Middle frontal gyrus (tissue), 1 donor: ENCODE results near the gene ASGR2.
"Not testable (repeated sequence)": the region's sequence is repeated elsewhere in the genome, so short reads cannot be mapped to it uniquely, and the experiment has no call there.

Experiments
- DNase-seq: peaks from one replicate; pipeline ENCODE4 v3.0.0-alpha.2; 2015; ENCODE audit warnings: low spot score; ENCODE audit errors: extremely low spot score

ASGR2 gene

DNA sequence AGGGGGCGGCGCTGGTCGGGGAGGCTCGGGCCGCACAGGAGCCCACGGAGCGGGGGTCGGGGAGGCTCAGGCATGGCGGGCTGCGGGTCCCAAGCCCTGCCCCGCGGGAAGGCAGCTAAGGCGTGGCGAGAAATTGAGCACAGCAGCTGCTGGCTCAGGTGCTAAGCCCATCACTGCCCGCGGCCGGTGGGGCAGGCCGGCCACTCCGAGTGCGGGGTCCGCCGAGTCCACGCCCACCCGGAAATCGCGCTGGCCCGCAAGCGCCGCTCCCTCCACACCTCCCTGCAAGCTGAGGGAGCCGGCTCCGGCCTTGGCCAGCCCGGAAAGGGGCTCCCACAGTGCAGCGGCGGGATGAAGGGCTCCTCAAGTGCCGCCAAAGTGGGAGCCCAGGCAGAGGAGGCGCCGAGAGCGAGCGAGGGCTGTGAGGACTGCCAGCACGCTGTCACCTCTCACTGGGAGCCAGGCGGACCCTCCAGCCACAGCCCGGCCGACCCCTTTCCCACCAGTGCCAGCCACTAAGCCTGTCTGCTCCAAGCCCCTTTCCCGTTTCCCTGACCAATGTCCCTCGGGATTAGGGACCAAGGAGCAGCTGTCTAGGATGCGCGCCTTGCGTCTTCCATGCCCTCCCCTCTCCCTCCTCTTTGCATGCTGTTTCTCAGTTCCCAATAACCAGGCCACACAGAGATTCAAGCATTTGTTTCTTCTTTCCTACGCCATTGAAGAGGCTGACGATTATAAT lies 13.8 kb downstream of the ASGR2 start:
- not testable (repeated sequence) for DNase-seq

DNA sequence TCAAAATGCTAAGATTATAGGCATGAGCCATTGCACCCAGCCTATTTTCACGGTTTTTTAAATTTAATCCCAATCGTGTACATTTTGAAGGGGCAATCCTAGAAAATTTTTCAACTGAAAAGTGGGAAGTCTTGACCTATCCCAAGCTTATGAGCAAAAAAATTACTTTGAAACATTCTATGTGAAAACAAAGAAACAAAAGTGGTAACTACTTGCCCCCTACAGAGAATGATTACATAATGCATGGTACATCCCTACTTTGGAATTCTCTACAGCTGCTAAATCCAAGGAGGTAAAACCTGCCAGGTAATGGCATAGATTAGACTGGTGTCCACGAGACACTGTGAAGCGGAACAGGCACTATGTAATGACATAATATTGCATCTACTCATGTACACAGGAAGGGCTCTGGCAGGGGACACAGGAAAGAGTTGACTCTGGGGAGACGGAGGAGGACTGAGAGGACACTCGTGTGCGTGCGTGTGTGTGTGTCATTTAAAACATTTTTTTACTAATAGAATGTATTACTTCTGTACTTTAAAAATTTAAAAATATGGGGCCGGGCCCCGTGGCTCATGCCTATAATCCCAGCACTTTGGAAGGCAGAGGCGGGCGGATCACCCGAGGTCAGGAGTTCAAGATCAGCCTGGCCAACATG lies 15.7 kb downstream of the ASGR2 start:
- DNase-seq: no peak

DNA sequence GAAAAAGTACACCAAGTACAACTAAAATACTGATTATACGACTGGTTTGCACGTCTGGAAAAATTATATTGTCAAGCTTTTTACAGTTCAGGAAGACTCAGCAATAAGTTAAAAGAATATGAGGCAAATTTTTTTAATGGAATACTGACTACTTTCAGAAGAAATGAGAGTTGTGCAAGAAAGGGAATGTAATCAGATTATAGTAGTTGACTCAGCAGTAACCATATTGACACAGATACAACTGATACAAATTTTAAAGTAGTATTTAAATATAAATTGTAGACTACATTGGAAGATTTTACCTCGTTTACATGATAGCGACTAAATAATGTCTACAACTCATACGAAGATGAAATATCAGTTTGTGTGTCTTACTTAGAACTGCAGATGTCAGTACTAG lies 16.7 kb downstream of the ASGR2 start:
- DNase-seq: no peak

DNA sequence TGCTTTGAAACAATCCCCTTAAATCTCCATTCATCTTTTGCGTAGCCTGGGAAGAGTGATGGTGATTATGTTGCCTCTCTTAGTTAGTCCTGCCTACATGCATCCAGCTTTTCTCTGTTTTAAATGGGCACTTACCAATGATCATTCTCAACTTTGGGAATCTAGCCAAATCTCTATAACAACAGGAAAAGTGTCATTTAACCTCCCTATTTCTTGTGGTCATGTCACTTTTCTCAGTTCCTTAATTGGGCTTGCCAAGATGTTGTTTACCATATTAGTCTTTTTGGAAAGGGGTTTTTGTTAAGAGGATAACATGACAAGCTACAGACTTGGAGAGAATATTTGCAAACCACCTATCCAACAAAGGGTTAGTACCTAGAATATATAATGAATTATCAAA lies 19.0 kb downstream of the ASGR2 start:
- DNase-seq: no peak

DNA sequence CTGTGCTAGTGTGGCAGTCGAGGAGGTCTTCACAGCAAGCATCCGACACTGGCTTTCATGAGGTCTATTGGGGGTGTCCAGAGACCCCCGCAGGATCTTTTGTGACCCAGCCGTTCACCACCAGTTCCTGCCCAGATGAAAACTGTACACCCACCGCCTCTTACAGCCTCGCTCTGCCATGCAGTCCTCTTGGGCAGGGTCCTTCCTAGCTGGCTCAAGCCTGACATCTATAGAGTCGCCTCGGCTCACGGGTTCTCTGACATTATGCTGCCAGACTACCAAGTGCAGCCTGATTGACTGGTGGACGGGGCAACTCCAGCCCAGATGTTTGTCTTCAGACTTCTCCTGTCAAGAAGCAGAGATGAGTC lies 20.0 kb downstream of the ASGR2 start:
- DNase-seq: no peak

DNA sequence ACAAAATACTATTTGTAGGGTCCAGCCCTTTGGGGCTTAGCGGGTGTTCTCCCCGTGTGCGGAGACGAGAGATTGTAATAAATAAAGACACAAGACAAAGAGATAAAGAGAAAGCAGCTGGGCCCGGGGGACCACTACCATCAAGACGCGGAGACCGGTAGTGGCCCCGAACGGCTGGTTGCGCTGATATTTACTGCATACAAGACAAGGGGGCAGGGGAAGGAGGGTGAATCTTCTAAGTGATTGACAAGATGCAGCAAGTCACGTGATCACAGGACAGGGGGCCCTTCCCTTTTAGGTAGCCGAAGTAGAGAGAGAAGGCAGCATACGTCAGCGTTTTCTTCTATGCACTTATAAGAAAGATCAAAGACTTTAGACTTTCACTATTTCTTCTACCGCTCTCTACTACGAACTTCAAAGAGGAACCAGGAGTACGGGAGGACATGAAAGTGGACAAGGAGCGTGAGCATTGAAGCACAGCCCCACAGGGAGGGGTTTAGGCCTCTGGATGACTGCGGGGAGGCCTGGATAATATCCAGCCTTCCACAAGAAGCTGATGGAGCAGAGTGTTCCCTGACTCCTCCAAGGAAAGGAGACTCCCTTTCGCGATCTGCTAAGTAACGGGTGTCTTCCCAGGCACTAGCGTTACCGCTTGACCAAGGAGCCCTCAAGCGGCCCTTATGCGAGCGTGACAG lies 23.2 kb downstream of the ASGR2 start:
- not testable (repeated sequence) for DNase-seq

DNA sequence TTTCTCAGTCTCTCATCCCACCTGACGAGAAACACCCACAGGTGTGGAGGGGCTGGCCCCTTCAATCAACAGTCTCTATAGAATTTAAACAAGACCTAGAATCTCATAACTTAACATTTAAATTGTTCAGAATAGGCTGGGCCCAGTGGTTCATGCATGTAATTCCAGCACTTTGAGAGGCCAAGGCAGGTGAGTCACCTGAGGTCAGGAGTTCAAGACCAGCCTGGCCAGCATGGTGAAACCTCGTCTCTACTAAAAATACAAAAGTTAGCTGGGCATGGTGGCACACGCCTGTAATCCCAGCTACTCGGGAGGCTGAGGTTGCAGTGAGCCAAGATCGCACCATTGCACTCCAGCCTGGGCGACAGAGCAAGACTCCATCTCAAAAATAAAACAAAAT lies 25.1 kb downstream of the ASGR2 start:
- DNase-seq: not testable (repeated sequence)

DNA sequence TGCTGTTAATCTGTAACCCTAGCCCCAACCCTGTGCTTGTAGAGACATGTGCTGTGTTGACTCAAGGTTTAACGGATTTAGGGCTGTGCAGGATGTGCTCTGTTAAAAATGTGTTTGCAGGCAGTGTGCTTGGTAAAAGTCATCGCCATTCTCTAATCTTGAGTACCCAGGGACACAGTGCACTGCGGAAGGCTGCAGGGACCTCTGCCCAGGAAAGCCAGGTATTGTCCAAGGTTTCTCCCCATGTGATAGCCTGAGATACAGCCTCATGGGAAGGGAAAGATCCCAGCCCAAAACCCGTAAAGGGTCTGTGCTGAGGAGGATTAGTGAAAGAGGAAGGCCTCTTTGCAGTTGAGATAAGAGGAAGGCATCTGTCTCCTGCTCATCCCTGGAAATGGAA lies 26.2 kb downstream of the ASGR2 start:
- not testable (repeated sequence) for DNase-seq

DNA sequence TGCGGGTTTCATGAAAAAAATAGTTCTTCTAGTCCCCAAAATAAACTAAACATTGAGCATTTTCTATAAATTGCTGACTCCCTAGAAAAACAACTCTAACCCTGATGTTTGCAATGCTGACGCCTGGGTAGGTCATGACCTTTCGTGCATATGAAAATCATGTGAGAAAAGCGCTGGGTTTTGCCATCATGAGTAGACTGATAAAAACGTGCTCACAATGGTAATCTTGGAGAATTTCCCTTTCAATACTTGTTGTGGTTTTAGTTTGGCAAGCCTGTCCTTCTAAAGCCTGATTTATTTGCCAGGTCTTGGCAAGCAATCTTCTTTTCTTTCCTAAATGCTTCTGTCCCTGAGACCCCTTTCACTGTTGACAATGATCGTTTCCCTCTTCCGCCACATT lies 30.5 kb downstream of the ASGR2 start:
- DNase-seq: no peak

DNA sequence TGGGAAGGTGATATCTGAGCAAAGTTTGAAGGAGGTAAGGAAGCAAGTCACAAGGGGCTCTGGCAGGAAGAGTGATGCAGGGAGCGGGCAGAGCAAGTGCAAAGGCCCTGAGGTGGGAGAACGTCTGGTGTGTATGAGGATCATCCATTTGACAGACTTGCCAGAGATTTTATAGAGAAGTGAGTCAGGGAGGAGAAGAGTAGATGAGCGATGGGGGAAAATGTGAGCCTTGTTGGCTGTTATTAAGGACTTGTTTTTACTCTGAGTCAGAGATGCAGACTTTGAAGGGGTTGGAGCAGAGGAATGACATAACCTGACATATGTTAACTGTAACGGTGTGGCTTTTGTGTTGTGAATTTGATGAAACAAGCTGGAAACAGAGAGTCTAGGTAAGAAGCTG lies 31.0 kb downstream of the ASGR2 start:
- DNase-seq: no peak

DNA sequence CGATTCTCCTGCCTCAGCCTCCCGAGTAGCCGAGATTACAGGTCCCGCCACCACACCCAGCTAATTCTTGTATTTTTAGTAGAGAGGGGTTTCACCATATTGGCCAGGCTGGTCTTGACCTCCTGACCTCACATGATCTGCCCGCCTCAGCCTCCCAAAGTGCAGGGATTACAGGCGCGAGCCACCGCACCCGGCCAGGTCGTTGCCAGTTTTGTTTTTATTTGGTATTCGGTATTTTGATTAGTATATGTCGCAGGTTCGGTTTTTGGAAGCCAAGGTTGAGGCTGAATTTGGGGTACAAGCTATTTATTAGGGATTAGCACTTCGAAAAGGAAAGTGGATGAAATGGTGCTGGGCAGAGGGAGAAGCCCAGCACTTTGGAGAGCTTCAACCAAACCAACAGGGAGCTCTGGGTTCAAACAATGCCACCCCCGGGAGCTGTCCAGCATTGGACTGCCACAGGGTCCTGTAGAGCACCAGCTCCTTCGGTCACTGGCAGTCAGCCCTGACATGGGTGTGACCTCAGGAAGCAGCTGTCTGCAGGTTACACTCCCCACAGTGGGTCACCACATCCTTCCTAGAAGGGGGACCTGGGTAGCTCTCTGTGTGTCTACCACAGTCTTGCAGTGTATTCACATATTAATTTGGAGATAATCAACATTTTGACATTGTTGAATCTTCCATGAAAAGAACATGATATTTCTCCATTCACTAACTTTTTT lies 33.1 kb downstream of the ASGR2 start:
- no peak for DNase-seq

DNA sequence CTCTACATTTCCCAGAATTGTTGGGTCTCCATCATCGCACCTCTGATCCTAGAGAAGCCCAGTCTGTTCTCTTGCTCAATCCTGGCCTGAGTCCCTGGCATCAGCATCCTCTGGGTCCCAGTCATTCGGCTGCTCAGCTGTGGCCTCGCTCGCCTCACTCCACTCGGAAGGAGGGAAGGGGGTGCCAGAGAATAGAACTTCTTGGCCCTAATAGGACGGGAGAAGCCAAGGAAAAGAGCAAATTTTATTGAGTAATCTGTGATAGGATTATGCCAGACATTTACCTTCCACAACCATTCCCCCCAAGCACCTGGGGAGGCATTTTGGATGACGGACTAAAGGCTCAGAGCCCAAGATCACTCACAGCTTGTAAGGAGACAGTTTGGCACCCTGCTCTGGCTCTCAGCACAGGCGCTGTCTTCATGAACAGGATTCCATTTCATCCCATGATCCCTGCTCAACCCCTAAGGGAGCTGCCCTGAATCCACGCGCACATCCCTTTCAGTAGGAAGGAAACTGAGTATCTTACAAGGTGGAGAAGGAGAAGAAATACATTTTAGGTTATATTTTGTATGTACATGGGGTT lies 34.1 kb downstream of the ASGR2 start:
- no peak for DNase-seq

DNA sequence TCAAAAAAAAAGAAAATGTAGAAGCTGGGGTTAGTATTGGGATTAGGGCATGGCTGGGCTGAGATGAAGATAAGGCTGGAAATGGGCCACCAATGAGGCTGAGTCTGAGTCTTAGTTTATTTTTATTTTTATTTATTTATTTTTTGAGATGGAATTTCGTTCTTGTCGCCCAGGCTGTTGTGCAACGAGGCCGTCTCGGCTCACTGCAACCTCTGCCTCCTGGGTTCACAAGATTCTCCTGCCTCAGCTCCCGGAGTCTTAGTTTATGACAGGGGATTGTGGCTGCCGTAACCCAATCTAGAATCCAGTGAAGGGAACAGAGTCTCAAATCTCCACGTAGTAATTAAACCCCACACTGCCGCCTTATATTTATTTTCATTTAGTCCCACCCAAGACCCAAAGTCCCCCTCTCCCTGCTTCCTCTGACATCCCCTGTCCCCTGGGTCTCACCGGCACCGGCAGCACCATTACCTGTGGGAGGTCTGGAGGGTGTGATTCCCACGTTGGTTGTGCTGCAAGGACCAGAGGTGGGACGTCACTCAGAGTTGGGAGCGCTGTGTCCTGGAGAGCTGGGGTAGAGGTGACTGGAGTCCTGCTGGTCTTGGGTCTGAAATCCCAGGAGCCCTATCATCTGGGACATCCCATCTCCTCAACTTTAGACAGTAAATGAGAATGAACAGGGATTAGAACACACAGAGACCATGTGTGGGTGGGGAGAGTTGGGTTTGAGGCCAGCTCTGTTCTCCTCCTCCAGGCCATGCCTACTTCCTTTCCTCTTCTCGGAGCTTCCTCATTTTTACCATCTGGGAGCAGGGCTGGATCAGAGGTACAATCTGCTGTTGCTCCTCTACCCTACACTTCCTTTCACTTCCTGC lies 34.8 kb downstream of the ASGR2 start, which contains the start of gene CLEC10A:
CLEC10A (minus strand) TSS at position 671 of the 875 bp plus-strand sequence. CDS start 1,439 bp downstream, outside the sequence.
- no peak for DNase-seq

DNA sequence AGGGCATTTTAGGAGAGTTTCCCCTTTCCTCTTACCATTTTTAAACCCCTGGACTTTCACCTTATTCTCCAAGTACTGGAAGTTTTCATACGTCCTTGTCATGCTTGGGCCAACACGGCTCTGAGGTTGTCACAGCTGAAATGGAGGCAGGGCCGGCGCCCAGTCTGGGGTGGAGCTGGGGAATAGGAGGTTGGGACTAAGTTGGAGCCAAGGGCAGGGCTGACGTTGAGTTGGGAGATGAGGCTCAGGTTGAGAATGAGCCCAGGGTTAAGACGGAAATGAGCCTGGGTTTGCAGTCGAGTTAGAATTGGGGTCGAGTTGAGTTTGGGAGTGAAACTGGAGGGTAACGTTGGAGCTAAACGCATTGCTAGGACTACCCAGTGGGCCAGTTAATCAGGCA lies 35.9 kb downstream of the ASGR2 start:
- DNase-seq: no peak

DNA sequence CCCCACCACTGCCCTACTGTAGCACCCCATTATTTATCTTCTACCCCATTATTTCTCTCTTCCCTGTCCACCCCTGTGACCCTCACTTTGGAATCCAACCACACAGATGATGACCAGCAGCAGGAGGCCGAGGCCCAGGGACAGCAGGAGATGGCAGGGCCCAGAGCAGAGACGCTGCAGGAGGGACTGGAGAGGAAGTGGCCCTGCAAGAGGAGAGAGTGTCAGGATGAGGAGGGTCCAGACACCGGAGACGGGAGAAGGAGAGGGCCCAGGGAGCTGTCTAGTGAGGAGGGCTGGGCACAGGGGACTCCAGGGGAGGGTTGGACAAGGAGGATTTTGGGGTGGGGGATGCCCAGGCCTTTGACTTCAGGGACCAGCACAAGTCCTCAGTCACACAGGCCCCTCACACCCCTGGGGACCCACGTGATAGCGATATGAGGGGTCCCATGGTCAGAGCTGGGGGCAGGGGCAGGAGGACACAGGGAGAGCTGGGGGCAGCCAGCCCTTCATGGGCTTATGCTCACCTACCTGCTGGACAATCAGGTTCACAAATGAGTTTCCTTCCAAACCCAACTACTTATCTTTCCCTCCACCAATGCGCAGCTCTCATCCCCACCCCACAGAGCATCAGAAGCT lies 36.6 kb downstream of the ASGR2 start:
- DNase-seq: no peak

DNA sequence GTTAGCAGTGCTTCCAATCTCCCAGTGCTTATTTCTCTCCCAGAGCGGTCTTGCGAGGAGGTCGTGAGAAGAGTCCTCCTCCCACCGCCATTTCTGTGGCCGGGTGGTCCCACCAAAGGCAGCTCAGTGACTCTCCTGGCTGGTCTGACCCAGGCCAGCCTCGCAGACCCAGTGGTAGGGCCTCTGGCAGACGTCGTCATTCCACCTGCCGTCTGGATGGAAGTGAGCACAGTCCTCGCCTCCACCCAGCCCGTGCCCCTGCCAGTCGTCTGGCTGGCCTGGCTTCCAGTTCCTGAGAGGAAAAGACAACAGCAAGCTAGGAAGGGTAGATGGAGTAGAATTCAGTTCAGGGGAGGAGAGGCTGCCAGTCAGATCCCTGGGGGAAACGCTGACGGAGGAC lies 39.7 kb downstream of the ASGR2 start:
- no peak for DNase-seq

DNA sequence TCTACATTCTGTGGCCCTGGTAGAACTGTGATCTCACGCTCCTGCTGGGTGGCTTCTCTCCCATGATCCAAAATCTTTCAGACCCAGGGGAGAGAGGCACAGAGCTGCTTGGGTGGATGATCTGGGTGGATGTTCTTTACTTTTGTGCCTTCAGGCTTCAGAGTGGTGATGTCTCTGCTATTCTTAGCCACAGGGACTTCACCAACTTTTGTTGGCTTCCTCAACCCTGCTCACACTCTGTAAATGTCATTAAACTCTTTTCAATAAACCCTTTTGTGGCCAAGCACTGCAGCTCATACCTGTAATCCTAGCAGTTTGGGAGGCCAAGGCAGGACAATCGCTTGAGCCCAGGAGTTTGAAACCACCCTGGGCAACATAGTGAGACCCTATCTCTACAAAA lies 42.2 kb downstream of the ASGR2 start:
- no peak for DNase-seq

DNA sequence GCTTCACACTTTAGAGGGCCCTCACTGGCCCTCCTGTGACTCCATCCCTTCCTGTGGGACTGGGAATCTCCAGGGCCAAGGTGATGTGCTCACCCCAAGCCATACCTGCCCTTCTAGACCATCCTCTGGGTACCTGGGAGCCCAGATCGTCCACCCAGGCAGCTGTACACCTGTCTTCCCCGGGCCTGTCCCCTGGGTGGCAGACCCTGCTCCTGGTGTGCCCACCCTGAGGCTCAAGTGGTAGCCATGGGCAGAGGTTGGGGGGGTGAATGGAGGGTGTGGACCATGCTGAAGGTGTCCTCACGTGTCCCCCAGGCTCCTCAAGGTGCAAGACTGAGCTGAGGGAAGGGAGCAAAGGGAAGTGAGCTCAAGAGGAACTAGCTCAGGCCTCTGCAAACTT lies 43.9 kb downstream of the ASGR2 start:
- no peak for DNase-seq

DNA sequence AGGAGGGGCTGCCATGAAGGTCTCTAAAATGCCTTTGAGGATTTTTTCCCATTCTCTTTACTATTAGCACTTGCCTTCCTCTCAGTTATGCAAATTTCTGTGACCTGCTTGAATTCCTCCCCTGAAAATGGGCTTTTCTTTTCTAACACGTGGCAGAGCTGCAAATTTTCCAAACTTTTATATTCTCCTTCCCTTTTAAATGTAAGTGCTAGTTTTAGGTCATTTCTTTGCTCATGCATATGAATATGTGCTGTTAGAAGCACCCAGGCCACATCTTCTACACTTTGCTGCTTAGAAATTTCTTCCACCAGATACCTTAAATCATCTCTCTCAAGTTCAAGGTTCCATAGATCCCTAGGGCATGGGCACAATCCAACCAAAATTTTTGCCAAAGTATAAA lies 46.4 kb downstream of the ASGR2 start:
- DNase-seq: no peak

DNA sequence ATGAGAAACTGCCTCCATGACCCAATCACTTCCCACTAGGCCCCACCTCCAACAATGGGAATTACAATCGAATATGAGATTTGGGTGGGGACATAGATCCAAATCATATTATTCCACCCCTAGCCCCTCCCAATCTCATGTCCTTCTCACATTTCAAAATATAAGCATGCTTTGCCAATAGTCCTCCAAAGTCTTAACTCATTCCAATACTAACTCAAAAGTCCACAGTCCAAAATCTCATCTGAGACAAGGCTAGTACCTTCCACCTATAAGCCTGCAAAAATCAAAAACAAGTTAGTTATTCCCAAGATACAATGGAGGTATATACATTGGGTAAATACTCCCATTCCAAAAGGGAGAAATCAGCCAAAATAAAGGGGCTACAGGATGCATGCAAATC lies 47.4 kb downstream of the ASGR2 start:
- DNase-seq: no peak
